Chondrocyte (in vitro differentiated cells): ENCODE results near the gene FAM149B1. TPM values are rescaled to one million over a fixed set of nuclear protein-coding genes. Genes with fewer than 3 reads are reported as not detected.

Experiments
- DNase-seq: peaks from one replicate; pipeline ENCODE4 v3.0.0; 2021; ENCODE audit warnings: mixed read lengths, low spot score
- H3K27ac Mint-ChIP-seq: one replicate; pipeline ENCODE4 v1.8.0; 2021; ENCODE audit warnings: mild to moderate bottlenecking, moderate library complexity, mixed read lengths; ENCODE audit not compliant: unreplicated experiment
- H3K27me3 Mint-ChIP-seq: 2 replicates; pipeline ENCODE4 v1.8.0; 2021; ENCODE audit warnings: low read depth, mixed read lengths
- H3K36me3 Mint-ChIP-seq: 2 replicates; pipeline ENCODE4 v1.8.0; 2021; ENCODE audit warnings: low read depth, mixed read lengths
- H3K4me1 Mint-ChIP-seq: 2 replicates; pipeline ENCODE4 v1.8.0; 2021; ENCODE audit warnings: low read depth, mild to moderate bottlenecking, mixed read lengths
- H3K4me3 Mint-ChIP-seq: one replicate; pipeline ENCODE4 v1.8.0; 2021; ENCODE audit warnings: mild to moderate bottlenecking, moderate library complexity, mixed read lengths; ENCODE audit not compliant: unreplicated experiment
- H3K9me3 Mint-ChIP-seq: 2 replicates; pipeline ENCODE4 v1.8.0; 2021; ENCODE audit warnings: low read depth, mixed read lengths
- CTCF ChIP-seq: fragments of 200-600 bp; sonication (generic); IDR thresholded peaks from 2 replicates; pipeline ENCODE4 v1.5.0; 2021; ENCODE audit warnings: antibody characterized with exemption, mild to moderate bottlenecking, moderate library complexity
- total RNA-seq: library from RNA; stranded (reverse); gene quantifications from 3 replicates; pipeline ENCODE4 v1.2.1, GENCODE V29; 2021

Gene FAM149B1
- total RNA-seq, 1 donor from 2014 or later, result 20.8 TPM

GRCh38 chr10:73238990-73239566 is 71.2 kb downstream of the FAM149B1 start:
- Mint-ChIP-seq H3K9me3 (no peaks in the 10 kb centered on the region), H3K27ac (no peak overlapping the region), H3K27me3 (no peaks in the 10 kb centered on the region), H3K4me3 (no peak overlapping the region), H3K4me1 (peaks cover 2% of the 10 kb centered on the region), H3K36me3 (peaks cover 24% of the 10 kb centered on the region)
- DNase-seq, result no peak
- no peak for TF ChIP-seq CTCF

GRCh38 chr10:73239908-73240307 is 72.0 kb downstream of the FAM149B1 start:
- TF ChIP-seq CTCF, result no peak
- DNase-seq, result no peak
- Mint-ChIP-seq H3K36me3 (peaks cover 29% of the 10 kb centered on the region), H3K4me3 (no peak overlapping the region), H3K27ac (no peak overlapping the region), H3K27me3 (no peaks in the 10 kb centered on the region), H3K4me1 (peaks cover 11% of the 10 kb centered on the region), H3K9me3 (no peaks in the 10 kb centered on the region)

GRCh38 chr10:73244866-73245477 is 77.1 kb downstream of the FAM149B1 start:
- H3K36me3 Mint-ChIP-seq, result peaks cover 24% of the 10 kb centered on the region
- H3K4me1 Mint-ChIP-seq, result peaks cover 41% of the 10 kb centered on the region
- TF ChIP-seq CTCF, result no peak
- no peaks in the 10 kb centered on the region for H3K9me3 Mint-ChIP-seq
- no peak for DNase-seq
- peak overlapping the region; percentile 96 for H3K4me3 Mint-ChIP-seq
- no peaks in the 10 kb centered on the region for H3K27me3 Mint-ChIP-seq
- peak overlapping the region; percentile 72 for H3K27ac Mint-ChIP-seq

- Mint-ChIP-seq H3K4me1 (peaks cover 51% of the 10 kb centered on the region), H3K27me3 (no peaks in the 10 kb centered on the region), H3K4me3 (peak overlapping the region; percentile 96), H3K36me3 (peaks cover 25% of the 10 kb centered on the region), H3K9me3 (no peaks in the 10 kb centered on the region), H3K27ac (peak overlapping the region; percentile 95)
- DNase-seq, result no peak
- TF ChIP-seq CTCF, result no peak
Observed at GRCh38 chr10:73246322-73246645, 78.4 kb downstream of the FAM149B1 start.

- H3K27ac Mint-ChIP-seq, result peak within 1 kb of the TSS; percentile 95
- peaks cover 56% of the 10 kb centered on the region for H3K4me1 Mint-ChIP-seq
- peak; percentile 98 for DNase-seq
- peaks cover 25% of the 10 kb centered on the region for H3K36me3 Mint-ChIP-seq
- no peaks in the 10 kb centered on the region for H3K27me3 Mint-ChIP-seq
- H3K9me3 Mint-ChIP-seq, result no peaks in the 10 kb centered on the region
- H3K4me3 Mint-ChIP-seq, result peak within 1 kb of the TSS; percentile 96
- TF ChIP-seq CTCF, result peak; percentile 48
Observed at GRCh38 chr10:73246646-73247508, 79.0 kb downstream of the FAM149B1 start, which contains the start of gene DNAJC9. Gene DNAJC9 (minus strand): TSS chr10:73247255. CDS start chr10:73247189, 66 bp downstream.
